Stimulated activated CD8-positive, alpha-beta memory T cell treated with anti-CD3 and anti-CD28 coated beads, Interleukin-4, amount 100 ng/mL, for 1 hour (primary cell): ENCODE measurements around the gene DHRS13.
"Not testable (repeated sequence)": the region's sequence is repeated elsewhere in the genome, so short reads cannot be mapped to it uniquely, and the experiment has no call there.

Experiments
- DNase-seq, 2 donors: peaks; one replicate each; pipeline ENCODE4 v3.0.0-alpha.2; 2020; ENCODE audit warnings: low read depth in 2 of 2, low spot score in 1 of 2

DHRS13 gene

DNA sequence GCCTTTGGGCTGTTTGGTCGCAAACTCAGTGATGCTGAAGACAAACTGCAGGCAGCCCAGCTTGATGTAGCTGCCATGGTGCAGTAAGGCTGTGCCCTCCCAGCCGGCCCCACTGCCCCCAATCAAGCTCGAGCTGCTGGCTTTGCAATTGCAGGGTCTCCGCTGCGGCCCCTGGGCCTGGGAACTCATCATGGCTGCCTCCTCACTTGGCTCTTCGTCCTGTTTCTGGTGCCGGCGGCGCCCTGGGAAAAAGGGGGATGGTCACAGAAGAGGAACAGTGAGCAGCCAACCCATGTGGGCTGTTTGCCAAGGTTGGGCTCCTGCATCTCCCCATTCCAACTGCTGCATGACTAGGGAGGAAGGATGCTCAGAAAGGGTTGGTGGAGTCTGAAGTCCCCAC lies 3.4 kb upstream of the DHRS13 start:
- DNase-seq, result no peak

DNA sequence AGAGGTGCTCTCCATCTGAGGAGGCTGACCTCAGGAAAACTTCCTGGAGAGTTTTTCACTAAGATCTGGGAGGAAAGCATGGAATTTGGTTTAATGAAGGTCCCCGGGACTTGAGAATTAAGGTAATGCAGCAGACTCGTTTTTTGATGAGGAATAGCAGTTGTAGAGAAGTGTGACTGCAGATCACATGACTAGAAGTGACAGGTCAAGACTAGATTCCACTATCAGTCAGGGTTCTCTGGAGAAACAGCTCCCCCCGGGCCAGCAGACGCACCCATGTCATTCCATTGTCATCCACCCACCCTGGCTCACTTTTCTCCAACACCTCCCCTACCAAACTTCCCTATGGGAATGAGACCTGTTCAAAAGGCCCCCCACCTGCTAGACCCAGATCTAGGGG lies 1.9 kb upstream of the DHRS13 start:
- no peak for DNase-seq

DNA sequence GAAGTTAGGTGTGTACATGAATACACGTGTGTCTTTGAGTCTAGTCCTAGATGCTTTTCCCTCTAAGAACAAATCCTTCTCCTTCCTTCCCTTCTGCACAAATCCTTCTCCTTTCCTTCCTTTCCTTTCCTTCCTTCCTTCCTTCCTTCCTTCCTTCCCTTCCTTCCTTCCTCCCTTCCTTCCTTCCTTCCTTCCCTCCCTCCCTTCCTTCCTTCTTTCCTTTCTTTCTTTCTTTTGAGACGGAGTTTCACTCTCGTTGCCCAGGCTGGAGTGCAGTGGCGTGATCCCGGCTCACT lies 615 bp upstream of the DHRS13 start:
- not testable (repeated sequence) for DNase-seq

DNA sequence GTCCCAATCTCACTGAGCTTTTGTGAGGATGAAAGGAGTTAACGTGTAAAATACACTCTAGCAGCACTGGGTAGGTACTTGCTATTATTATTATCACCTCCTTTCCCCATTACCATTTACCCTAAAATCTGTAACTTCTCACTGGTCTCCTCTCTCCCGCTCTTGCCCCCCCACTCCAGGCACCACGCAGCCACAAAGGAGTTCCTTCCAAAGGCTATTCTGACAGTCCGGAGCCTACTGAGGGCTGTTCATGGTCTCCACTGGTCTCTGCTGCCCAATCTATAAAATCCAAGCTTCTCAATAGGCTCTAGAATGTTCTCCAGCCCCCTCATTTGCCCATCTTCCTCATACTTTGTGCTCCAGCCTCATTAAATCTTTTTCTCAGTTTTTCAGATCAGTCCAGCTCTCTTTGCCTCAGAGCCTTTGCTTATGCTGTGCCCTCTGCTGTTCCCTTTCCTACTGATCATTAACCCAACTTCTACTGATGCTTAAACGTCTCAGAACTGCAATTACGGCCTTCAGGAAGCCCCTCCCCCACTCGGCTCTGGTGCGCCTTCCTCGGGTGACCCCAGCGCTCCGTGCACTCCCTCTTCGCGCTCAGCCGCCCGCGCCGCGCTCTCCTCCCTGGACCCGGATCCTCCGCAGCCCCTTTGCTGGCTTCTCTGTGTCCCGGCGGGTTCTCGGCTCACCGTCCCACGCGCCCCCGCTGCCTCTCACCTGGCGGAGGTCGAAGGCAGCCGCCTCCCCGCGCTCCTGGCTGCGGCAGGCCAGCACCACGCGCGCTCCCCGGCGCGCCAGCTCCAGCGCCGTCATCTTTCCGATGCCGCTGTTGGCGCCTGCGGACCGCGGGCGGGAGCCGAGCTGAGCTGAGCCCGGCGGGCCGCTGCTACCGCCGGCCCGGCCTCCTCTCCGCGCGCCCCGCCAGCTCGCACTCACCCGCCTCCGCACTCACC lies 737 bp downstream of the DHRS13 start:
- DNase-seq, result peak in 1 of 2 donors; percentile 33

DNA sequence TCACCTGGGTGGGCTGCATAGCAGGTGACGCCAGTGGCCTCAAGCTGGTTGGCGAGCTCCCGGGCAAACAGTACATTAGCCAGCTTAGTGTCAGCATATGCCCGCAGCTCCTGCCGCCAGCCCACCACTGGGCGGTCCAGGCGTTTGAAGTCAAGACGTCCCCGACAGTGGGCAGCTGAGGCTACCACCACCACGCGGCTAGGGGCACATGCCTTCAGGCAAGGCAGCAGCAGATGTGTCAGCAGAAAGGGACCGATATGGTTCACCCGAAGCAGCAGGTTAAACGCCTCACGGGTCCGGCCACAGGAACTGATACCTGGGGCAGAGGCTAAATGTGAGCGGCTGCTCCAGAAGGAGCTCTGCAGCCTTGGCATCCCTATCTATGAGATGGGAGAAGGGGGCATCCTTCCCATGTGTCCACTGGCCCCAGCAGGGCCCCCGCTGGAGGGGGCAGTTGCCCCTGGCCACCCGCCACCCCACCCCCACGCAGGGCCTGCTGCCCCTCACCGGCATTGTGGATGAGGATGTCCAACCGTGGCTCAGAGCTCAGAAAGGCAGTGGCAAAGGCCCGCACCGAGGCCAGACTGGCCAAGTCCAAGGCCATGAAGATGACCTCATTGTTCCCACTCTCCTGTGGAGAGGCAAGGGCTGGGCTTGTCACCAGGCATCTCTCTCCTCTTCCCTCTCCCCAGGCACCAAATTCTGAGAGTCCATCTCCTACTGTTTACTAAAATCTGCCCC lies 1.7 kb downstream of the DHRS13 start:
- DNase-seq, result no peak

DNA sequence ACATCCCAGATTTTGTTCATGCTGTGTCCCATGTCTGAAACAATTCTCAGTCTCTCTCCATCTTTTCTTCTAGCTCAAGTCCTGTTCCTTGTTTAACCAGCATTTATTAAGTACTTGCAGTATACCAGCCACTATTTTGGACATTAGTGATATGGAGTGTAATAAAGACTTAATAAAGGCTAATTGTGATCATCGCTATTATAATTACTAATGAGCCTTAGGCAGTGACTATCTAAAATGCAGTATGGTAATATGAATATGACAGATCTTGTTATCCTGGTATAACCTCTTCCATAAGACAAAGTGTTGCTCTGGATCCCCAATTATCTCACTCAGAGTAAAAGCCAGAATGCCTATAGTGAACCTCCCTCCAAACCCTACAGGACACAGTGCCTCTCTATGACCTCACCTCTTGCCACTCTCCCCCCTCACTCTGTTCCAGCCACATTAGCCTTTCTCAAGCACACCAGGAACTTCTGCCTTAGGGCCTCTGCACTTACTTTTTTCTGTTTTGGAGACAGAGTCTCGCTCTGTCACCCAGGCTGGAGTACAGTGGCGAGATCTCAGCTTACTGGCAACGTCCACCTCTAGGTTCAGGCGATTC lies 3.6 kb downstream of the DHRS13 start:
- DNase-seq, result no peak

DNA sequence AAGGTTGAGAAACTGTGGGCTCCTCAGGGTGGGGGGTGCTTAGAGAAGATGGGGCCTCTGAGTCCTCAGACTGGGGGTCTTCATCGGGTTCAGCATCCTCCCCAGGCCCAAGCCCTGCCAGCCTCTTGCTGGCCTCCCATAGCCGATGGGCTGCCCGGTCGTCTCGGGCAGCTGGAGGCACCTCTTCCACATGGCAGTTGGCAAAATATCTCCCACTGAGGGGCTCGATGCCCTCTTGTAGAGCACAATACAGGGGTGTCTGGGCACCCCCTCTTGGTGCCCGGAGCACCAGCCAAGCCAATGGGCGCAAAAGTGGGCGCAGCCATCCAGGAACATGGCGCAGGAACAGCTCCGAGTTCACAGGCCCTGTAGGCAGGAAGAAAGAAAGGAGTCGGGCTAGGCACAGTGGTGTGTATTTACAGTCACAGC lies 4.3 kb downstream of the DHRS13 start:
- DNase-seq, result no peak

DNA sequence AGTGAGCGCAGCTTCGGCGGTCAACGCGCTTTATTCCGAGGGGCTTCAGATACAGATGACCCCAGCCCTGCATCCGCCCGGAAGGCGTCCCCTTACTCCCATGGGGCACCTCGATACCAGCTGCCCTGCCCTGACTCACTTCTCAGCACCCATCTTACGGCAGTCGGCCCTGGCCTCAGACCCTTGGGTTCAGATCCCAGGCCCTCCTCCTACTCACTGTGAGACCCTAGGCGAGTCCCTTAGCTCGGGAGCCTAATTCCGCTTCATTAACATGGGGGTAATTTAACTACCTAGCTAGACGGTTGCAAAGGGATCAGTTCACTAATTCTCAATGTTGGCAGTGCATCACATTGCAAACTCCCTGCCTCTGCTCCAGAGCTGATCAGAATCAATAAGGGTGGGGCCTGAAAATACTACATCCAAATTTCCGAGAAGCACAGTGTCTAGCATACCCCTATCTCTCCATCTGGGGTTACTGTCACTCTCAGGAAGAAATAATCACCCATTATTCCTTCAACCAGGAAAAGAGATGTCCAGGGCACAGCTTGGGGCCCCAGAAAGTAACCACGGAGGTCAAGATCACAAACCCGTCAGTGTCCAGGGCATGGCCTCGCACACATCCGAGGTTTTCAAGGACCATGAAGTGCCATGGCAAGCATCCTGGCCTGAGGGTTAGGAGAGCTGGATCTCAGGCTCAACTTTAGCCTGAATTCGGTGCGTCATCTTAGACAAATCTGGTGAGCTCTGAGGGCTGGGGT lies 4.9 kb downstream of the DHRS13 start:
- no peak for DNase-seq

DNA sequence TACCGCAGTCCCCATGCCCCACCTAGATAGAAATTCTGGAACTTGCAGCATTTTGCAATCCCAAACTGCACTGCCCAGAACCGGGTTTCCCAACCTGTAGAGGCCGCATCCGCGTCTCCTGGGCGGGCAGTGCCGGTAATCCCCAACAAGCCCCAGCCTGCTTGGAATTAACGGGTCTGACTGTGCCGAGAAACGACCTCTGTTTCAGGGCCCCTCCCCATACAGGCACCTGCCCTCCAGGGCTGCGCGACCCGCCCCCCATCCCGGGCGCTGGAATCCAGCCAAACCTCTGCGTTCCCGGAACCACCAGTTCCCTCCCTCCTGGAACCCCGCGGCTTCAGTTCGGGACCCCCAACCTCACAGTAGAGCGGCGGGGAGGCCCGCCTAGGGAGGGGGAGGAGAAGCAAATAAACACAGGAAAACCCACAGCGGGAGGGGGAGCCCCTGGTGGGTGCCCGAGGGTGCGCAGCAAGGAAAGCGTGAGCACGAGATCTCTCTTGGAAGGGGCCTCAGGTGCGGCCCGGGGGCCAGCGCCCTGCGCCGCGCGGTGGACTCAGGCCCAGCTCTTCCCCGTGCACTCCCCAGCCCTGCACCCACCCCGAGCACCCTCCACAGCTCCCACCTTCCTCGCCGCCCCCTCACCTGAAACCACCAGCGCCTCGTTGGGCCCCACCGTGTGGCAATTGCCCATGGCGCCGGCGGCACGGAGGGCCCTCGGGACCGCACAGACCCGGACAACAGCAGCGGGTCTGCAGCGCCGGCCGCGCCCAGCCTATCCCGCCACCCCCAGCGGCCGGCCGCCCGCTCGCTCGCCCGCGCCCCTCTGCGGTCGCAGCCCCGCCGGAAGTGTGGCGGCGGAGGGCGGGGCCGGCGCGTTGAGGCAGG lies 5.8 kb downstream of the DHRS13 start, which contains the start of gene FLOT2:
Gene FLOT2 (minus strand): TSS at position 850 of the 885 bp plus-strand sequence. CDS start 159 bp downstream, at position 691.
- peak; percentile 28 to 36 for DNase-seq

DNA sequence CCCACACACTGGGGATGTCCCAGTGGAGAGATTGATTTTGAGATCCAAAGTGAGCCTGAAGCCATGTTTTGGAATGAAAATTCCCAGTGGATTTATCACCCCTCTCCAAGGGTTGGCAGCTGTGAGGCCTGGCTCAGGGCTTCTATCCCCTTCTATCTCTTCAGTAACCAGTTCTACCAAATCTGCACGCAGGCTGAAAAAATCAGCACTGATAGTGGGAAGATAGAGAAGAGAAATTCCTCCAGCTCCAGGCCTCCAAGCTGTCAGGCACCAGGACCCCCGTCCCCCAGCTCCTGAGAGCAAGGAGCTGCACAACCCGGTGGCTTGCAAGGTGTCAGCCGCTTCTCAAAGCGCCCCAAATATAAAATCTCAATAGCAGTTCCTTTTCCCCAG lies 6.4 kb downstream of the DHRS13 start:
- no peak for DNase-seq

DNA sequence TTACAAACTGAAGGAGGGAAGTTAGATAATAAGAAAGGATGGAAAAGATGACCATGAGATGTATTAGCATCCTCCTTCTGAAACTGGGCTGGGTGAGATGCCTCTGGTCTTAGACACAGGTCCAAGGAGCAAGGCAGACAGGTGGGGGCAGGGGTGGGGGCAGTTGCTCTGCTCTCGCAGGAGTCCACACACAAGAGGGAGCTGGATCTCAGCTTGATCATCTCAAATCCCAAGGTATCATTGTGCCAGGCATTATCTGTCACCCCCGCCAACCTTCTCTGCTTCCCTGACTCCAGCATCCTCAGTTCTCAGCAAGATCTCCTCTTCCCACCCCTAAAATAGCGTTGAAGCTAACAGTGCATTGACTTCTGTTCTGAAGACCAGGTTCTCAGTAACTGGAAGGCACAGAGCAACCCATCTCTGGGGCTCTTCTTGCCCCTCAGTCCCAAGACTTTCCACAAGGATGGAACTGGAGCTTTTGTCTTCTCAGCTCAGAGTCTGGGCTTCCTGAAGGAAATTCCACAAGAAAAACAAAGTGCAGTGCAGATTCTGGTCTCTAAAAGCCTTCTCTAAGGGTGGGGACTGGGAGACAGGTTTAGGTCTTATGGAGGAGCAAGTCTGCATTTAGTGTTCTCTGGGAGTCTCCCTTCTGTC lies 7.0 kb downstream of the DHRS13 start:
- DNase-seq, result no peak

DNA sequence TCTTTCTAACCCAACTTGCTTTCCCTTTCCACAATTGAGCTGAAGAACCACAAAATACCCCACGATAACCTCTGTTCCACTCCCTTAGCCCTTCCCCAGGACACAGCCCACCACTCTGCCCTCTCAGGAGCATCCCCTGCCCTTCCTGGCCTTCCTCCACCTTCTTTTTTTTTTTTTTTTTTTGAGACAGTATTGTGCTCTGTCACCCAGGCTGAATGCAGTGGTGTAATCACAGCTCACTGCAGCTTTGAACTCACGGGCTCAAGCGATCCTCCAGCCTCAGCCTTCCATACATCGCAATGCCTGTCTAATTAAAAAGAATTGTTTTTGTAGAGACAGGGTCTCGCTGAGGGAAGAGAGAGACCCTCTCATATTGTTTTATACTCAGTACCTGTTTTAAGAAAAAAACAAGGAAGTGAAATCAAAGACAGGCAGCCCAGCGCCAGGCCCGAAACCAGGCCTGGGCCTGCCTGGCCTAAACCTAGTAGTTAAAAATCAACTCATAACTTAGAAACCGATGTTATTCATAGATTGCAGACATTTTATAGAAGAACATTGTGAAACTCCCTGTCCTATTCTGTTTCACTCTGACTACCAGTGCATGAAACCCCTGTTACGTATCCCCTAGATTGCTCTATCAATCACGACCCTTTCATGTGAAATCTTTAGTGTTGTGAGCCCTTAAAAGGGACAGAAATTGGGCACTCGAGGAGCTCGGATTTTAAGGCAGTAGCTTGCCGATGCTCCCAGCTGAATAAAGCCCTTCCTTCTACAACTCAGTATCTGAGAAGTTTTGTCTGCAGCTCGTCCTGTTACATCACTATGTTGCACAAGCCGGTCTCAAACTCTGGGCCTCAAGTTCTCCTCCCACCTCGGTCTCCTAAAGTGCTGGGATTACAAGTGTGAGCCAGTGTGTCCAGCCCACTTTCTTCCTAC lies 9.4 kb downstream of the DHRS13 start:
- DNase-seq, result not testable (repeated sequence)

DNA sequence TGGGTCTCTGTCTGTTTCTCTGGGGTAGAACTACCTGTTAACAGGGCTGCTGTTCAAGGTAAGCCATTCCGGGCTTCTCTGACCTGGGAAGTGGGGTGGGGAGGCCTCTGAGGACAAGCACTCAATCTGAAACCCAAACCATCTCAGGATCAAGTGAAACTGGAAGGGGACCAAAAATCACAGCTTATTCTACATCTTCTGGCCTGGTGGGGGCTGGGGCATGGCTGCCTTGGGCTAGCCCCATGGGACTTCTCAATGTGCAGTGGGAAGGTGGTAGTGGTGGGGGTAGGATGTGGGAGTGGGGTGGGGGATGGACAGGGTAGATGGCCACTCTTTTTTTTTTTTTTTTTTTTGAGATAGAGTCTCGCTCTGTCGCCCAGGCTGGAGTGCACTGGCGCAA lies 10.9 kb downstream of the DHRS13 start:
- no peak for DNase-seq

DNA sequence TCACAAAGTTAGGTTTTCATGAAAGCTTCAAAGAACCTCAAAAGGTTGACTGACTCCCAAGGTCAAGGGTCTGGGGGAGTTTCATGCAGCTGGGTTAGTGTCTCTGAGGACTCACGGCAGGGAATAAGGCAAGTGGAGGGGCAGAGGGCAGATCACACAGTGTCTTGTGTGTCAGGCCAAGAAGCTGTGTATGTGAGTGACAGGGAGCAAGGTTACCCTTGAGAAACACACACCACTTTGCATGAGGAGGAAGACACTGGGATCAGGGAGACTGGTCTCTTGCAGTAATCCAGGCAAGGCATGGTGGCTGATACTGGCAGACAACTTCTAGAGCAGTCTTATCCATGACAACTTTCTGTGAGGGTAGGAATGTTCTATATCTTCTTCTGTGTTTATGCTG lies 11.7 kb downstream of the DHRS13 start:
- DNase-seq, result no peak

DNA sequence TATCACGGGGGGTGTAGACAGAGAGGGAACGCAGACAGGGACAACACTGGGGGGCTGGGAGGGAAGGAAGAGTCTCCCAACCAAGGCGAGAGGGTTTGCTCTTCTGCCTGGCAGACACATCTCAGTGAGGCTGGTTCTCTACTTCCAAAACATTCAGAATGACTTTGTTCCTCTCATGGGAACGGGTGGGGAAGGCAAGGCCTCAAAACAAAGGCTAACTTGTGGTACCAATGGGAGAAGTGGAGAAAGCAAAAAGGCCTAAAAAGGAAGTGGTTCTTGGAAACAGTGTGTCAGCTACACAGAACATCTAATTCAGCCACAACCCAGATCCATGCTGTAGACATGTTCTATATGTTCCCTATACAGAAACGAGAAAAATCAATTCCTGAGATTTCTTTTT lies 12.9 kb downstream of the DHRS13 start:
- DNase-seq, result no peak

DNA sequence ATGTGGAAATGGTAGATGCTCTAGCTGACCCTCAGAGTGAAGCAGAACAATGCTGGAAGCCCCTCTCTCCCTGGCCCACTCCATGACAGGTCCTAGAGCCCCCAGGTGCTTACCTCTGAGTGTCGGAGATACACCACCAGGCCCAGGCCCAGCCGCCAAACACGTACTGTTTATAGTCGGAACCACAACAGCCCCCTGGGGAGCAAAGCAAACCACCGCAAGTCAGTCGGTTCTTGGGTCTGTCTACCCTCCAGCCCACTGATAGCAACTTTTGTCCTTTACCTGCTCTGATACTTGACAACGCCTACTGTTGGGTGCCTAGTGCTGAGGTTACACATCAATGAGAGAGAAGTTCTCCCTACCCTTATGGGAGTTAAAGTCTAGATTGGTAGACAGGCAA lies 14.0 kb downstream of the DHRS13 start:
- DNase-seq, result no peak

DNA sequence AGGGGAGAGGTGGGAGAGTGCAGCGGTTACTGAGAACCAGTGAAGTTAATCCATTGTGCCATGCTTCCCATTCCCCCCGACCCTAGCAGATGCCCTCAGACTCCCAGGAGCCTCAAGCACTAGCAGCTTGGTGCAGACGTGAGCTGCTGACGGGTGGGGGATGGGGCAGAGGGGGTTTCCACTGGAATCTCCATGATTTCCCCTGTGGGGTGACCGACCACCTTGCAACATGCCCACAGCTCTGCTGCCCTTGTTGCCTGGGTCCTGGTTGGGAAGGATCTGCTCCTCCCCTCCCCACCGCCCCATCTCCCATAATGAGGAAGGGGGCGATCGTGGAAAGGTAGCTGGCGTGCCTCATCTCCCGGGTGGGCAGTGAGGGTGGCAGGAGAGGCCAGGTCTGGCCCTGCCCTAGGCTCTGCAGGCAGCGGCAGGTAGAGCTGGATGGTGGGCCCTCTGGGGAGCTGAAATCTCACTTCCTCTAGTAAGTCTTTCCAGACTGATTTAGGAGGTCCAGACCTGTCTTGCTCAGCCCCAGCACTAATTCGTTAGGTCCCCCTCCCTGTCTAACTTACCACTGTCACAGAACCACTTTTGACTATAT lies 14.9 kb downstream of the DHRS13 start:
- no peak for DNase-seq

DNA sequence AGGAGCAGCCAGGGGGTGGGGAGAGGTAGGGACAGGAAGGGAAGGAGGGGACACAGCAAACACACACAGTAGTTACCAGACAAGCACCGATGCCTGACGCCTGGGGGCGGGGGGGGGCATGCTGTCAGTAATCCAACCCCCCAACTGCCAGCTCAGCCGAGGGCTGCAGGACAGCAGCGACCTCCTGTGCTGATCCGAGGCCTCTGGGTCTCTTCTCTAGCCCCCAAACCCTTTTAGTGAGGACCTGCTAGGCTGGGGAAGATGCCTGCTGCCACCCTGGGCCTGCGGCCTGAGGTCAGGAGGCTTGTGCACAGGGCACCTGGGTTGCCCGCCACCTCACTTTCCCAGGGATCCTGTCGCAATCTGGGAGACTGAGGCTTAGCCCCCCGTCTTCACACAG lies 16.9 kb downstream of the DHRS13 start:
- DNase-seq, result no peak
